Lung microvascular endothelial cell (primary cell): Measurements from ENCODE around the gene CECR2. TPM values are rescaled to one million over a fixed set of nuclear protein-coding genes. Genes with fewer than 3 reads are reported as not detected.

Source experiments
- DNase-seq, 2 donors: peaks; one replicate each; pipeline versions ENCODE4 v3.0.0 to v3.0.0-alpha.2; 2010; ENCODE audit warnings: low read depth in 2 of 2
- total RNA-seq: library from RNA; depleted of rRNA; stranded (reverse); fragments of >200 nt; gene quantifications from 2 replicates; pipeline ENCODE4 v1.2.1, GENCODE V29; 2014

Gene CECR2
- total RNA-seq, 1 donor from 2014 or later = under 0.01 TPM

GRCh38 chr22:17451316-17451715 is 82.1 kb downstream of the CECR2 start:
- DNase-seq = no peak

GRCh38 chr22:17460895-17461294 is 91.6 kb downstream of the CECR2 start:
- no peak for DNase-seq

- DNase-seq = no peak
These were observed 101.7 kb downstream of the CECR2 start for GRCh38 chr22:17470880-17471500.

GRCh38 chr22:17471886-17472535 is 102.8 kb downstream of the CECR2 start:
- DNase-seq = no peak

GRCh38 chr22:17472932-17473331 is 103.7 kb downstream of the CECR2 start:
- no peak for DNase-seq

GRCh38 chr22:17475318-17476230 is 106.3 kb downstream of the CECR2 start:
- DNase-seq = no peak

- DNase-seq = no peak
These were observed 107.6 kb downstream of the CECR2 start for GRCh38 chr22:17476838-17477237.

- peak in 1 of 2 donors; percentile 31 for DNase-seq
These were observed 108.2 kb downstream of the CECR2 start for GRCh38 chr22:17477391-17477833.

GRCh38 chr22:17479135-17479534 is 109.9 kb downstream of the CECR2 start:
- DNase-seq = no peak

GRCh38 chr22:17481424-17481823 is 112.2 kb downstream of the CECR2 start:
- DNase-seq = no peak

GRCh38 chr22:17483688-17484372 is 114.6 kb downstream of the CECR2 start:
- no peak for DNase-seq

- no peak for DNase-seq
These were observed 115.3 kb downstream of the CECR2 start for GRCh38 chr22:17484608-17485007.

GRCh38 chr22:17486313-17486712 is 117.1 kb downstream of the CECR2 start:
- no peak for DNase-seq

GRCh38 chr22:17486719-17487118 is 117.5 kb downstream of the CECR2 start:
- no peak for DNase-seq

- DNase-seq = no peak
These were observed 119.8 kb downstream of the CECR2 start for GRCh38 chr22:17489101-17489500.

- DNase-seq = no peak
These were observed 121.9 kb downstream of the CECR2 start for GRCh38 chr22:17491090-17491640.

- no peak for DNase-seq
These were observed 123.0 kb downstream of the CECR2 start for GRCh38 chr22:17492247-17492646.

- no peak for DNase-seq
These were observed 124.2 kb downstream of the CECR2 start for GRCh38 chr22:17493419-17493981.

- no peak for DNase-seq
These were observed 127.6 kb downstream of the CECR2 start for GRCh38 chr22:17496841-17497240.

- DNase-seq = peak; percentile 77 to 83
These were observed 132.5 kb downstream of the CECR2 start for GRCh38 chr22:17501679-17502285.

- DNase-seq = no peak
These were observed 138.8 kb downstream of the CECR2 start for GRCh38 chr22:17508110-17508509.
